ENCODE data around the gene KLHL29. TPM values are rescaled to one million over a fixed set of nuclear protein-coding genes. Genes with fewer than 3 reads are reported as not detected.

The KLHL29 gene
- total RNA-seq, 1 donor from 2014 or later = 8.0 TPM

DNA sequence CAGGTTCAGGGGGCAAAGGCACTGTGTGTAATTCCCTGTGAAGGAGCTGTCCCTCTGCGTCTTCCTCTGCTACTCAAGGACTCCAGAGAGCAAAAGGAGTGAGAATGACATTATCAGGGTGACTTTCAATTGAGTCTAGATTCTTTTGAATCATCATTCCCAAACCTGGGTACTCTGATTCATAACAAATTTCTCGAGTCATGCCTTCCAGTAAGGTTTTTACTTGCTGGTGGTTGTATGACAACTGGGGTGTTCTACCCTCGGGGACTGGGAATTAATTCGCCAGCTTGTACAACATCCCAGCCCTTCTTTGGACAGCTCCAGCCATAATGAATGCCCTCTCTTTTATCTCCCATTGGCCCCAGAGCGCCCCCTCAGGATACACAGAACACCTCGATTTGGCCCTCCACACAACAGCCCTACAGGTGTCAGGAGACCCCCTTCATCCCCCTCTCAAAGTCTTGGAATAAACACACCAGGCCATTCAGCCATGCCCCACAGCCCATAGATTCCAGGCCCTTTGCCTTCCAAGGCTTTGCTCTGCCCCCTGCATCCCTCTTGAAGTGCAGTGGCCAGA is 254.5 kb downstream of the KLHL29 start:
- Mint-ChIP-seq H3K4me3 (ENCODE audit: unreplicated experiment) (no peak overlapping the region), H3K4me1 (ENCODE audit: low read depth) (peaks cover 21% of the 10 kb centered on the region), H3K27me3 (ENCODE audit: low read depth) (no peaks in the 10 kb centered on the region), H3K9me3 (ENCODE audit: low read depth) (no peaks in the 10 kb centered on the region), H3K27ac (ENCODE audit: unreplicated experiment) (no peak overlapping the region), H3K36me3 (ENCODE audit: low read depth) (peaks cover 13% of the 10 kb centered on the region)
- no peak for TF ChIP-seq CTCF (IDR thresholded peaks at IDR 0.05)
- DNase-seq (ENCODE audit: low spot score) = no peak

DNA sequence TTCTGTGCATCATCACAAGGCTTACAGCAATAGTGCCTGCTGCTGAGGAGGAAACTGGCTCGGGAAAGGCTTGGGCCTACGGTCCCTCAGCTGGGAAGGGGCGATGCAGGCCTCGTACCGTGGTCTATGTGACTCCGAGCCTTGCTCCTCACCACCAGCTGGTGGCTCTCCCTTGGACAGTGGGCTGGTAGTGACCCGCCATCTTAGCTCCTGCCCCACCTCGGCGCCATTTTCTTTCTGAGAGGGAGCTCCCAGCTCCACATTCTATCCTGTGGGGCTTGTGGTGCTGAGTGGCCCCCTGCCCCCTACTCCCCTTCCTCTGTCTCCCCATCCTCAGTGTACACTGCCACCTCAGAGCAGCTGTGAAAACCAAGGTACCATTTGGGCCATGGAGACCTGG is 255.7 kb downstream of the KLHL29 start:
- DNase-seq (ENCODE audit: low spot score) = no peak
- Mint-ChIP-seq H3K4me1 (ENCODE audit: low read depth) (peaks cover 21% of the 10 kb centered on the region), H3K9me3 (ENCODE audit: low read depth) (no peaks in the 10 kb centered on the region), H3K36me3 (ENCODE audit: low read depth) (peaks cover 13% of the 10 kb centered on the region), H3K4me3 (ENCODE audit: unreplicated experiment) (no peak overlapping the region), H3K27me3 (ENCODE audit: low read depth) (no peaks in the 10 kb centered on the region), H3K27ac (ENCODE audit: unreplicated experiment) (no peak overlapping the region)
- no peak for TF ChIP-seq CTCF (IDR thresholded peaks at IDR 0.05)

DNA sequence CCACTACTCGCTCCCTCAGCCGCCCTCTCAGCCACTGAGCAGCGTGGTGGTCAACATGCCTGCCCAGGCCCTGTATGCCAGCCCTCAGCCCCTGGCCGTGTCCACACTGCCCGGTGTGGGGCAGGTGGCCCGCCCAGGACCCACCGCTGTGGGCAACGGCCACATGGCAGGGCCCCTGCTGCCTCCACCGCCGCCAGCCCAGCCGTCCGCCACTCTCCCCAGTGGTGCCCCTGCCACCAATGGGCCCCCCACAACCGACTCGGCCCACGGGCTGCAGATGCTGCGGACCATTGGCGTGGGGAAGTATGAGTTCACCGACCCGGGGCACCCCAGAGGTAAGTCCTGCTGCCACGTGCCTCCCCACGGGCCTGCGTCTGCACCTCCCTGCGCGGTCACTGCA is 257.5 kb downstream of the KLHL29 start:
- Mint-ChIP-seq H3K36me3 (ENCODE audit: low read depth) (peaks cover 13% of the 10 kb centered on the region), H3K4me3 (ENCODE audit: unreplicated experiment) (no peak overlapping the region), H3K27me3 (ENCODE audit: low read depth) (no peaks in the 10 kb centered on the region), H3K4me1 (ENCODE audit: low read depth) (peaks cover 18% of the 10 kb centered on the region), H3K27ac (ENCODE audit: unreplicated experiment) (no peak overlapping the region), H3K9me3 (ENCODE audit: low read depth) (no peaks in the 10 kb centered on the region)
- DNase-seq (ENCODE audit: low spot score) = no peak
- no peak for TF ChIP-seq CTCF (IDR thresholded peaks at IDR 0.05)

GRCh38 chr2:23645230-23645808 is 260.3 kb downstream of the KLHL29 start:
- TF ChIP-seq CTCF (IDR thresholded peaks at IDR 0.05) = no peak
- DNase-seq (ENCODE audit: low spot score) = no peak
- Mint-ChIP-seq H3K27ac (ENCODE audit: unreplicated experiment) (no peak overlapping the region), H3K9me3 (ENCODE audit: low read depth) (no peaks in the 10 kb centered on the region), H3K36me3 (ENCODE audit: low read depth) (peaks cover 10% of the 10 kb centered on the region), H3K4me1 (ENCODE audit: low read depth) (peaks cover 23% of the 10 kb centered on the region), H3K4me3 (ENCODE audit: unreplicated experiment) (no peak overlapping the region), H3K27me3 (ENCODE audit: low read depth) (no peaks in the 10 kb centered on the region)

- Mint-ChIP-seq H3K4me1 (ENCODE audit: low read depth) (peaks cover 35% of the 10 kb centered on the region), H3K36me3 (ENCODE audit: low read depth) (peaks cover 8% of the 10 kb centered on the region), H3K27me3 (ENCODE audit: low read depth) (no peaks in the 10 kb centered on the region), H3K4me3 (ENCODE audit: unreplicated experiment) (no peak overlapping the region), H3K9me3 (ENCODE audit: low read depth) (no peaks in the 10 kb centered on the region), H3K27ac (ENCODE audit: unreplicated experiment) (peak overlapping the region; percentile 78)
- TF ChIP-seq CTCF (IDR thresholded peaks at IDR 0.05) = no peak
- DNase-seq (ENCODE audit: low spot score) = peak; percentile 74
These were observed 262.6 kb downstream of the KLHL29 start for GRCh38 chr2:23647563-23647962.

Measured in chondrocyte (in vitro differentiated cells).